NCI-H1930 (cell line): ENCODE measurements around the gene C11orf16.
"Not testable (repeated sequence)": the region's sequence is repeated elsewhere in the genome, so short reads cannot be mapped to it uniquely, and the experiment has no call there.

Experiments
- DNase-seq, 2 experiments: peaks; one replicate each; lab custom pipeline; 2025; lab: John Stamatoyannopoulos, UW

C11orf16 gene

DNA sequence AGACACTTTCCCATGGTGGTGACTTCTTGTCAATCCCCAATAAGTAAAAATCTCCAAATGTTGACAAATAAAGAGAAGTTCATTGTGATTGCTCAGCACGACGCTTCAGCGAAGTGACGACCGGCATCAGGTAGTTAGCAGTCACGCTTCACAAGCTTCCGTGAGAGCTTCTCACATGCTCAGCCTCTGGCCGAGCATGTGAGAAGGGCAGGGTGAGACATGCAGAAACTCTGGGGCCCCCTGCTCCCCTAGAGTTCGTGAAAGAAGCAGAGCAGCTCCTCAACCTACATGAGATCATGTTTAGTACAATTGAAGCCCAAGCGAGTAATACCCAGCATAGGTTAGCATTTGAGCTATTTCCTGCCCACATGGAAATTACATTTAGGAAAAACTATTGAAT is 4.4 kb upstream of the C11orf16 start:
- no peak for DNase-seq

- not testable (repeated sequence) for DNase-seq
These were observed 3.0 kb upstream of the C11orf16 start for GRCh38 chr11:8935789-8936188.

DNA sequence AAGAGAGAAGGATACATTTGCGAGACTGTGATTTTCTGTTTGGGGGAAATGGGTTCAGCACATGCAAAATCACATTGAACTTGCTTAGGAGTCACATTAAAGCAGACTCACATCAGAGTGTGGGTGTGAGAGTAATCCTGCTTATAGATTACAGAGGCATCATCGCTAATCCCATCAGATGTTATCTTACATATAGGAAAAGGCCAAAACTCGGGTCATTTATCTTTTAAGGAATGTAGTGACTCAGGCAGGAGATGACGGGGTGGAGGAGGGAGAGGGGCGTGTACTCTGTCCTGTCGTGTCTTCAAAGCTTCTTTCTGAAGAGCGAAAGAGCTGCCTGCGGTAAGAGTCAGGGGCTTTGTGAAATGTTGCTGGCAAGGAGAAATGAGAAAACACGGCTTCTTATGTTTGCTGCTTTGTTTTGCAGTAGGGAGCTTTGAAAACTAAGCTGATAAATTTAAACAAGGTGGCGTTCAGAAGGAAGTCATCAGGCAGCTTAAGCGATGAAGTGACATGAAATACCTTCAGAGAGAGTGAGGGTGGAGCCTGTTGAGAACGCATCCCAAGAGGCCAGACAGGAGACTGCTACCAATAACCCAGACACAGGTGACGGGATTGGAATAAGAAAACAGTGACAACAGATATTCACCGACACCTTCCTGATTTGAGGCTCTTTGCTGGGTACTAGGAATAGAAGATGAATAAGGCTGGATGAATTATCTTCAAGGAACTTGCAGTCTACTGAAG is 2.2 kb upstream of the C11orf16 start:
- DNase-seq = no peak

- DNase-seq = no peak
These were observed 1.2 kb upstream of the C11orf16 start for GRCh38 chr11:8933931-8934330.

DNA sequence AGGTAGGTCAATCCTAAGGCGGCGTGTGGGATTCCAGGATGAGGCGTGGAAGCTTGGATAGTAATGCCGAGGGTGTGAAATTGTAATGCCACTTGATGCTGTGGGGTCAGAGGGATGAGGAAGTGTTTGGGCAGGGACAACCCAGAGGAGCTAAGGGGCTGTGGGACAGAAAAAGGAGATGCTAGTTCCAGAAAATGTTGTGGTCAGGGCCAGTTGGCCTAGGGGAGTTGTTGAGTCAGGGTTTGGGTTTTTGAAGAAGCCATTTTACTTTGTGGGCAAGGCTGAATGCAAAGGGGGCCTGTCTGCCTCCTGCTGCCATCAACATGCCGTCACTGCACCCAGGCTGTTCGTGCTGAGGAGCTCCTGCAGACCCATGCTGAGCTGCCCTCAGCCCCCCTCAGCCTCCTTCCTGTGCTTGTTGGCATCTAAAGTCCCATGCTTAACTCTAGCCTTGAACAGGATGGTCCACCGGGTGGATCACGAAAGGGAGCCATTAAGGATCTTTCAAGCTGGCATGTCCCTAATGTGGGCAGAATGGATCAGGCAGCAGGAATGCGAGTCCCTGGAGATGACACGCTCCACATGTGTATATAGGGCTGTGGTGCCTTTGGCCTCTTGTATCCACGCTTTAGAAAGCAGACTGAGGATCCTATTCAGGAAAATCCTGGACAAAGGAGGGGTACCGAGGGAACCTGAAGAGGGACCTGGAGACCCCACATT is 2.1 kb downstream of the C11orf16 start:
- DNase-seq = no peak

GRCh38 chr11:8928981-8929615 is 3.6 kb downstream of the C11orf16 start:
- no peak for DNase-seq

DNA sequence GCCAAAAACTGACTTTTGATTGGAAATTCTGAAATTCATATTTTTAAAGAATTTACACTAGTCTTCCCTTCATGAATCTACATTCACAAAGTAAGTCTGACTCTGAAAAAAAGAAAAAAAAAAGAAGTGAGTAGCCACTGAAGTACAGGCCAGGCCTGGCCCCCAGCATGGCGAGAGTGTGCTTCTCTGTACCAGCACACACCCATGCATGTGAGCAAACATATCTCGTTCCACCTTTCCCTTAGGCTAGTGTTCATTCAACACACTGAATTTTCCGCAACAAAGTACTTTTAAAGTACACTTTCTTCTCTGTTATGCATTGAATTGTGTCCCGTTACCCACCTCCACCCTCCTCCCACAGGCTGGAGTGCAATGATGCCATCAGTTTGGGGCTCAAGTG is 4.5 kb downstream of the C11orf16 start:
- no peak for DNase-seq

- DNase-seq = no peak
These were observed 5.5 kb downstream of the C11orf16 start for GRCh38 chr11:8927233-8927632.

- DNase-seq = no peak
These were observed 6.5 kb downstream of the C11orf16 start for GRCh38 chr11:8926236-8926635.

GRCh38 chr11:8925711-8926110 is 7.0 kb downstream of the C11orf16 start:
- DNase-seq = no peak

GRCh38 chr11:8922691-8923090 is 10.1 kb downstream of the C11orf16 start:
- DNase-seq = no peak

DNA sequence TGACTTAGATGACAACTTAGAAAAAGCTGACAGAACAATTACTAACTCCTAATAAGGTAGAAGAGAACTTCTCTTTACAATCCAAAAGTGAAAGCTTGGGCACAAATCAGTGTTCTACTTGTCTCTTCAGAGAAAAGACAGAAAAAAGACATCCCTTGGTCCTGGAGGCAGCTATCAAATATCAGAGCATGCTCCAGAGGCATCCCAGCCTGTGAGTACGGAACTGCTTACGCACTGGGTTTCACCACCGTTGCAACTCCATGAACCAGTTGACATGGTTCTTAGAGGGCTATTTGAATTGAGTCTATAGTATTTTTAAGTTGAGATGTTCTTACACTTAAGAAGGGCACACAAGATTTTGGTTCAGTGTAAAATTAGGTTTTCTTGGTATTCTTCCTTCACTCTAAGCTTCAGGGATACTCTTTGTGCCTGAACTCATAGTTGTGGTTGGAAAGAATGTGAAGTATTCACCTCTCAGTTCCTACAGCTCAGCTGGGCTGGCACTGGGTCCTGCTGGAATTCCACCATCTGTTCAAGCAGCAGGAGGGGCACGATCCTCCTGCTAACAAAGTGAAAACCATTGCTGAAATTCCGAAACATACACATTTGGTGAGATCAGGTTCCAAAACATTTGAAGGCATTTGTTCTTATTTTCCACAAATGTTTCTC is 15.5 kb downstream of the C11orf16 start:
- DNase-seq = no peak

GRCh38 chr11:8914661-8915018 is 18.1 kb downstream of the C11orf16 start:
- DNase-seq = no peak

DNA sequence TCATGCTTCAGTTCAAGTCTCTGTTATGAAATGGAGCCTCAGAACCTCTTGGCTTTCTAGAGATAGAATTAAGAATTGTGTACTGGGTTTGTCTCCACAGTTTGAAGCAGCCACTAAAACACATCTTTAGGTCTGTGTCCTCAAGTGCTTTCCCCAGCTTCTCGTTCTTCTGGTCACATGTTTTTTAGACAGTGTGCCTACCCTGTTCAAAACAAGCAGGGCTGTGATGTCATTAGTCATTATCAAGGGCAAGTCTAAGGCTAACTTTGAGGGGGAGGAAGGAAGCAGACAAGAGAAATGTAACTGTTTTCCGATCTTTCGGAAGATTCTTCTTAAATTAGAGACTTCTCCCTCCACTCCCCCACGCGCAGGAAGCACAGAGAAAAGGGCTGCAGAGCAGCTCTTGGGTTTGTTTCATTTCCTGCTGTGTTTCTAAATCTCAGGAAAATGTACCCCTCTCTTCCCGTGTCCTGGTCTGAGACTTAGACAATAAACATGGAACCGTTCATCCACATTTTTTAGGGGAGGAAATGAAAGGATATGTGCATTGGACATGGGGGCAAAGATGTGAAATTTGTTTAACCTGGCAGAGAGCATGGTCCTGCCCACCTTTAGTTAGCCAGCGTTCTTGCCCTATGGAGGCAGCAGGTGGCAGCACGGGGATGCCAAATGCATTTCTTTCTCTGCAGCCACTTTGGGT is 18.6 kb downstream of the C11orf16 start:
- DNase-seq = peak; percentile 25 to 33

GRCh38 chr11:8911029-8911823 is 21.5 kb downstream of the C11orf16 start, which contains the start of gene AKIP1:
Gene AKIP1, plus strand, starts transcription at chr11:8911189. Its CDS starts 261 bp downstream, at chr11:8911450.
- DNase-seq = peak; percentile 98

- DNase-seq = no peak
These were observed 22.1 kb downstream of the C11orf16 start for GRCh38 chr11:8910649-8911026.

DNA sequence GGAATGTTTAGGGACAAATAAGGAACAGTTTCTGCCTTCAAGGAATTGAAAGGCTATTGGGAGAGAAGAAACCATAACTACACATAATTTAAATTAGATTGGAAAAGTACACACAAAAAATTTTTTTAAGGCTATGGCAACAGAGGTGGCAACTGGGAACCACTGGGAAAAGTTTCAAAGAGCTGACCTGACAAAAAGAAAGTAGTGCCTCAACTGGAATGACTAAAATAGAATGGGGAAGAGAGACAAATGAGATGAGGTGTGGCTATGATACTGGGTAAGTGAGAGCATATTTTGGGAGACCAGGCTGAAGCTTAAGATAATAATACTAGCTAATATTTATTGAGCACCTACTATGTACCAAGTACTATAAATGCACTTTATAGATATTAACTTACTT is 24.6 kb downstream of the C11orf16 start:
- DNase-seq = no peak

DNA sequence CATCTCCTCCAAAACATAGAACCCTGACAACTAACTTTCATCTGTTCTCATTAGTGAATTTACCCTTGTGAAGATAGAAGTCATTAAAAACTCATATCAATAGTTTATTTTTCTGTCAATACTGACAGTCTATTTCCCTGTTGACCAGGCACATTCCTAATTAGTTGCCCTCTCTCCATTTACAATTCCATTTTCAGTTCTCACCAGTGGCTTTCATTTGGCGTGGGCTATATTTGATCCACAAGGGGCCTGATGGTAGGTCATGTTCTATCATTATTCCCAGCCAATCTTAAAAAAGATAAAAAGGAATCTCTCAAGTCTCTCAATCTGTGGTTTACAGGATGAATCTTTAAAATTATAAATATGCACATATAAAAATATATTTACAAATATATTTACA is 25.6 kb downstream of the C11orf16 start:
- DNase-seq = no peak

GRCh38 chr11:8905528-8906165 is 27.1 kb downstream of the C11orf16 start:
- no peak for DNase-seq

DNA sequence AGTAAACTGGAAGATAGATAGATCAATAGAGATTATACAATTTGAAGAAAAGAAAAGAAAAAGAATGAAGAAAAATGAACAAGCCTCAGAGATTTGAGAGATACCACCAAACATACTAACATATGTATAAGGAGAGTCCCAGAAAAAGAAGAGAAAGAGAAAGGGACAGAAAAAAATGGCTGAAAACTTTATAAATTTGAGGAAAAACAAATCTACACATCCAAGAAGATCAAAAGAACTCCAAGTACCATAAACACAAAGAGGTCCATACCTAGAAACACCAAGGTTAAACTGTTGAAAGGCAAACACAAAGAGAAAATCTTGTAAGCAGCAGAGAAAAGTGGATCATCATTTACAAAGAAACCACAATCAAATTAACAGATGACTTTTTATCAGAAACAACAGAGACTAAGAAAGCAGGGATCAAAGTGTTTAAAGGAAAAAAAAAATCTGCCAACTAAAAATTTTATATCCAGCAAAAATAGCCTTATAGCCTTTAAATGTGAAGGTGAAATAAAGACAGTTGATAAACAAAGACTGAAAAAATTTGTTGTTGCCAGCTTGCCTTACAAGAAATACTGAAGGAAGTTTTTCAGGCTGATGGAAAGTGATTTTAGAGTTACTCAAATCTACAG is 33.5 kb downstream of the C11orf16 start:
- no peak for DNase-seq
